Transverse colon (tissue), 4 donors: ENCODE results near the gene GPC2. TPM values are rescaled to one million over a fixed set of nuclear protein-coding genes. Genes with fewer than 3 reads are reported as not detected.

Experiments used
- DNase-seq: peaks from one replicate; pipeline ENCODE4 v3.0.0-alpha.2; 2019
- H3K27ac ChIP-seq, 4 donors: fragments of 200-600 bp; sonication (generic); 2 replicates each; pipeline ENCODE4 v1.5.1; 2016 to 2018; ENCODE audit warnings: inconsistent platforms in 4 of 4
- H3K27me3 ChIP-seq: fragments of 200-600 bp; sonication (generic); 2 replicates; pipeline ENCODE4 v1.5.1; 2017; ENCODE audit warnings: inconsistent platforms
- H3K36me3 ChIP-seq, 4 donors: fragments of 200-600 bp; sonication (generic); 2 replicates each; pipeline ENCODE4 v1.5.1; 2017 to 2019; ENCODE audit warnings: inconsistent platforms in 4 of 4
- H3K4me1 ChIP-seq, 4 donors: fragments of 200-600 bp; sonication (generic); 2 replicates each; pipeline ENCODE4 v1.5.1; 2017 to 2020; ENCODE audit warnings: inconsistent platforms in 4 of 4
- H3K4me3 ChIP-seq, 4 donors: fragments of 200-600 bp; sonication (generic); 1 replicate in 1 of 4; 2 replicates in 3 of 4; pipeline versions ENCODE4 v1.5.1 to v1.6.1; 2017 to 2019; ENCODE audit warnings: inconsistent platforms in 4 of 4
- H3K9me3 ChIP-seq, 2 donors: fragments of 200-600 bp; sonication (generic); 2 replicates each; pipeline ENCODE4 v1.5.1; 2017 to 2019; ENCODE audit warnings: inconsistent platforms in 2 of 2
- CTCF ChIP-seq, 5 experiments: fragments of 200-600 bp in 3 of 5; fragments of 450-650 bp in 2 of 5; sonication (generic) in 3 of 5; IDR thresholded peaks; 1 replicate in 2 of 5; 2 replicates in 3 of 5; pipeline ENCODE4 v1.5.1; 2016 to 2017; ENCODE audit warnings: antibody characterized with exemption in 5 of 5, inconsistent platforms in 3 of 5, mild to moderate bottlenecking in 2 of 5, moderate library complexity in 1 of 5
- EP300 ChIP-seq: sonication (generic); formaldehyde crosslinking; IDR thresholded peaks from one replicate; pipeline ENCODE4 v1.6.1; 2017; ENCODE audit warnings: antibody characterized with exemption, low read depth
- POLR2A ChIP-seq: fragments of 450-650 bp; IDR thresholded peaks from one replicate; pipeline ENCODE4 v1.6.1; 2016; ENCODE audit warnings: antibody characterized with exemption, mild to moderate bottlenecking, moderate library complexity
- POLR2AphosphoS5 ChIP-seq, 3 donors: sonication (generic); formaldehyde crosslinking; IDR thresholded peaks; one replicate each; pipeline ENCODE4 v1.6.1; 2016; ENCODE audit warnings: antibody characterized with exemption in 3 of 3
- WGBS, 2 donors: methylation state at CpG; one replicate each; pipeline ENCODE4 v1.1.5; 2018; ENCODE audit warnings: low coverage in 1 of 2; 5-methylcytosine and 5-hydroxymethylcytosine counted together
- in situ Hi-C, 4 donors: fragments of 200-750 bp; cut with MboI; loops; one replicate each; pipeline versions ENCODE4 v1.15.0 to v1.15.1; 2017; ENCODE audit warnings: low sequenced_read_pairs in 3 of 4, low pct_ligation_motif_present in 1 of 4, low pct_unique_long_range_greater_than_20kb in 1 of 4
- intact Hi-C: fragments of 100-400 bp; cut with DNase I; formaldehyde crosslinking; loops from one replicate; pipeline ENCODE4 v1.15.1; 2023; ENCODE audit warnings: low total_unique reads
- total RNA-seq, 4 donors: library from RNA; depleted of rRNA; stranded (reverse); fragments of >200 nt; gene quantifications; one replicate each; pipeline ENCODE4 v1.1.0, GENCODE V29; 2016

GPC2 gene
- total RNA-seq, 4 donors from 2014 or later, result 3.5 to 17.2 (median 12.5) TPM; not detected in 1

GRCh38 chr7:100152937-100153666 is 24.1 kb downstream of the GPC2 start:
- Histone ChIP-seq H3K27ac (peak overlapping the region; percentile 89 to 91 (median 90)), H3K27me3 (no peaks in the 10 kb centered on the region), H3K4me1 (peaks cover 24 to 90% (median 59%) of the 10 kb centered on the region in 4 donors), H3K9me3 (no peaks in the 10 kb centered on the region), H3K4me3 (no peak overlapping the region), H3K36me3 (peaks cover 0 to 6% (median 0%) of the 10 kb centered on the region in 4 donors)
- DNase-seq, result no peak
- intact Hi-C loops, result no loop called here
- 75 to 91% methylated on average over 8 to 18 of the region's 18 CpGs for WGBS, 2 donors
- TF ChIP-seq EP300, result no peak
- in situ Hi-C loops, result no loop called here

- in situ Hi-C loops (no loop called here), intact Hi-C loops (no loop called here)
- TF ChIP-seq CTCF (IDR thresholded peaks at IDR 0.05), result no peak
- TF ChIP-seq EP300, result no peak
- TF ChIP-seq POLR2AphosphoS5 (IDR thresholded peaks at IDR 0.05), result no peak
- TF ChIP-seq POLR2A, result no peak
- Histone ChIP-seq H3K4me1 (peaks cover 19 to 88% (median 53%) of the 10 kb centered on the region in 4 donors), H3K27me3 (no peaks in the 10 kb centered on the region), H3K4me3 (no peak overlapping the region), H3K36me3 (peaks cover 0 to 6% (median 0%) of the 10 kb centered on the region in 4 donors), H3K27ac (peak overlapping the region; percentile 89 to 91 (median 90)), H3K9me3 (no peaks in the 10 kb centered on the region)
- no peak for DNase-seq
These were observed 24.8 kb downstream of the GPC2 start for GRCh38 chr7:100152404-100152803.

- H3K4me1 ChIP-seq, result peaks cover 3 to 51% (median 22%) of the 10 kb centered on the region in 4 donors
- 0 to 1% methylated on average over 28 to 43 of the region's 46 CpGs for WGBS, 2 donors
These were observed 28.4 kb downstream of the GPC2 start, which contains the start of gene LAMTOR4 for GRCh38 chr7:100148559-100149328. LAMTOR4 (plus strand) TSS chr7:100148918; CDS start chr7:100148973, 55 bp downstream.

GRCh38 chr7:100148225-100148558 is 29.0 kb downstream of the GPC2 start:
- 10 to 33% methylated on average over 3 to 14 of the region's 14 CpGs for whole genome bisulfite sequencing, 2 donors
- Histone ChIP-seq H3K9me3 (no peaks in the 10 kb centered on the region), H3K36me3 (no peaks in the 10 kb centered on the region), H3K4me1 (peaks cover 1 to 46% (median 17%) of the 10 kb centered on the region in 4 donors), H3K4me3 (peak overlapping the region in 3 of 4 donors; percentile 5 to 88 (median 76)), H3K27ac (peak overlapping the region; percentile 88 to 93 (median 91)), H3K27me3 (no peaks in the 10 kb centered on the region)
- intact Hi-C loops, result no loop called here
- in situ Hi-C loops, result no loop called here
- no peak for TF ChIP-seq EP300
- TF ChIP-seq CTCF (IDR thresholded peaks at IDR 0.05), result no peak
- TF ChIP-seq POLR2AphosphoS5 (IDR thresholded peaks at IDR 0.05), result no peak
- no peak for TF ChIP-seq POLR2A
- no peak for DNase-seq

More at GRCh38 chr7:100148559-100149328, 28.4 kb downstream of the GPC2 start, which contains the start of gene LAMTOR4:
- intact Hi-C loops (no loop called here), in situ Hi-C loops (no loop called here)
- Histone ChIP-seq H3K9me3 (no peaks in the 10 kb centered on the region), H3K36me3 (no peaks in the 10 kb centered on the region), H3K27ac (peak within 1 kb of the TSS; percentile 88 to 93 (median 91)), H3K4me3 (peak within 1 kb of the TSS; percentile 68 to 88 (median 78)), H3K27me3 (no peaks in the 10 kb centered on the region)
- peak in 1 of 5 experiments; percentile 14 for TF ChIP-seq CTCF (IDR thresholded peaks at IDR 0.05)
- no peak for TF ChIP-seq EP300
- peak; percentile 85 to 96 (median 96) for TF ChIP-seq POLR2AphosphoS5 (IDR thresholded peaks at IDR 0.05)
- peak; percentile 94 for TF ChIP-seq POLR2A
- DNase-seq, result peak; percentile 99
